ENCODE measurements around the gene SLC12A6. TPM values are rescaled to one million over a fixed set of nuclear protein-coding genes. Genes with fewer than 3 reads are reported as not detected.

The SLC12A6 gene
- polyA plus RNA-seq, 1 donor from 2014 or later, result 7.3 TPM

GRCh38 chr15:34373951-34374350 is 36.4 kb upstream of the SLC12A6 start:
- no peaks in the 10 kb centered on the region for H4K20me1 ChIP-seq (ENCODE audit: insufficient read depth)
- TF ChIP-seq, protein P1, sequence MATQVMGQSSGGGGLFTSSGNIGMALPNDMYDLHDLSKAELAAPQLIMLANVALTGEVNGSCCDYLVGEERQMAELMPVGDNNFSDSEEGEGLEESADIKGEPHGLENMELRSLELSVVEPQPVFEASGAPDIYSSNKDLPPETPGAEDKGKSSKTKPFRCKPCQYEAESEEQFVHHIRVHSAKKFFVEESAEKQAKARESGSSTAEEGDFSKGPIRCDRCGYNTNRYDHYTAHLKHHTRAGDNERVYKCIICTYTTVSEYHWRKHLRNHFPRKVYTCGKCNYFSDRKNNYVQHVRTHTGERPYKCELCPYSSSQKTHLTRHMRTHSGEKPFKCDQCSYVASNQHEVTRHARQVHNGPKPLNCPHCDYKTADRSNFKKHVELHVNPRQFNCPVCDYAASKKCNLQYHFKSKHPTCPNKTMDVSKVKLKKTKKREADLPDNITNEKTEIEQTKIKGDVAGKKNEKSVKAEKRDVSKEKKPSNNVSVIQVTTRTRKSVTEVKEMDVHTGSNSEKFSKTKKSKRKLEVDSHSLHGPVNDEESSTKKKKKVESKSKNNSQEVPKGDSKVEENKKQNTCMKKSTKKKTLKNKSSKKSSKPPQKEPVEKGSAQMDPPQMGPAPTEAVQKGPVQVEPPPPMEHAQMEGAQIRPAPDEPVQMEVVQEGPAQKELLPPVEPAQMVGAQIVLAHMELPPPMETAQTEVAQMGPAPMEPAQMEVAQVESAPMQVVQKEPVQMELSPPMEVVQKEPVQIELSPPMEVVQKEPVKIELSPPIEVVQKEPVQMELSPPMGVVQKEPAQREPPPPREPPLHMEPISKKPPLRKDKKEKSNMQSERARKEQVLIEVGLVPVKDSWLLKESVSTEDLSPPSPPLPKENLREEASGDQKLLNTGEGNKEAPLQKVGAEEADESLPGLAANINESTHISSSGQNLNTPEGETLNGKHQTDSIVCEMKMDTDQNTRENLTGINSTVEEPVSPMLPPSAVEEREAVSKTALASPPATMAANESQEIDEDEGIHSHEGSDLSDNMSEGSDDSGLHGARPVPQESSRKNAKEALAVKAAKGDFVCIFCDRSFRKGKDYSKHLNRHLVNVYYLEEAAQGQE (IDR thresholded peaks at IDR 0.05; ENCODE audit: borderline replicate concordance), result no peak
- TF ChIP-seq TAF1 (IDR thresholded peaks at IDR 0.05; ENCODE audit: low read depth), result no peak
- TF ChIP-seq EZH2 (IDR thresholded peaks at IDR 0.05; ENCODE audit: borderline replicate concordance, insufficient read depth, low read length, poor library complexity, severe bottlenecking), result no peak
- no peak for TF ChIP-seq MXI1 (conservative IDR thresholded peaks at IDR 0.05; ENCODE audit: poor library complexity, severe bottlenecking)
- TF ChIP-seq EP300 (conservative IDR thresholded peaks at IDR 0.05; ENCODE audit: poor library complexity, severe bottlenecking), result no peak
- no peak for TF ChIP-seq SMC3 (conservative IDR thresholded peaks at IDR 0.05; ENCODE audit: poor library complexity)
- no peak for TF ChIP-seq RAD21 (conservative IDR thresholded peaks at IDR 0.05)
- TF ChIP-seq POLR2AphosphoS5 (IDR thresholded peaks at IDR 0.05), result no peak
- no peak for TF ChIP-seq CTCF (IDR thresholded peaks at IDR 0.05; ENCODE audit: poor library complexity, severe bottlenecking)
- H3K27me3 ChIP-seq (ENCODE audit: insufficient read depth, low read depth, low read length), result no peaks in the 10 kb centered on the region
- H3K4me3 ChIP-seq (ENCODE audit: low read length), result no peak overlapping the region
- H3K9me3 ChIP-seq (ENCODE audit: low read length), result no peaks in the 10 kb centered on the region
- H3K79me2 ChIP-seq (replicated peaks; ENCODE audit: insufficient read depth, low read length), result no peaks in the 10 kb centered on the region
- H3K27ac ChIP-seq (ENCODE audit: low read length), result no peak overlapping the region
- no peak overlapping the region for H3K4me2 ChIP-seq (ENCODE audit: low read length)
- no peak overlapping the region for H3K9ac ChIP-seq (ENCODE audit: low read length)
- H2AFZ ChIP-seq (ENCODE audit: low read depth, low read length), result no peak overlapping the region
- H3K9me2 ChIP-seq (ENCODE audit: insufficient read depth, low read length), result no peaks in the 10 kb centered on the region
- H3F3A ChIP-seq (ENCODE audit: insufficient read depth, low read length, poor library complexity, severe bottlenecking), result no peaks in the 10 kb centered on the region
- no peaks in the 10 kb centered on the region for H3K36me3 ChIP-seq (ENCODE audit: insufficient read depth, low read length)

DNA sequence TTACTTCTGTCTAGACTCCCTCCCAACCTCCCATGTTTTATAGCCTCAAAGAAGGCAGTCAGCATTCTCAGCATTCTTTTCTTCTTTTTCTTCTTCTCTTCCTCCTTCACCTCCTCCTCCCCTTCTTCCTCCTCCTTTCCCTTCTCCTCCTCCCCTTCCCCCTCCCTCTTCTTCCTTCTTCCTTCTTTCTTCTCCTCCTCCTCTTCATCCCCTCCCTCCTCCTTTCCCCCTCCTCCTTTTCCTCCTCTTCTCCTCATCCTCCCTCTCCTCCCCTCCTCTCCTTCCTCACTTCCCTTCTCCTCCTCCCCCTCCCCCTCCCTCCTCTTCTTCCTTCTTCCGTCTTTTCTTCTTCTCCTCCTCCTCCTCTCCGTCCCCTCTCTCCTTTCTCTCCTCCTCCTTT is 33.1 kb upstream of the SLC12A6 start:
- no peak overlapping the region for H3K9ac ChIP-seq (ENCODE audit: low read length)
- H3F3A ChIP-seq (ENCODE audit: insufficient read depth, low read length, poor library complexity, severe bottlenecking), result peaks cover 7% of the 10 kb centered on the region
- H3K36me3 ChIP-seq (ENCODE audit: insufficient read depth, low read length), result no peaks in the 10 kb centered on the region
- no peaks in the 10 kb centered on the region for H3K9me3 ChIP-seq (ENCODE audit: low read length)
- no peaks in the 10 kb centered on the region for H3K27me3 ChIP-seq (ENCODE audit: insufficient read depth, low read depth, low read length)
- no peaks in the 10 kb centered on the region for H3K9me2 ChIP-seq (ENCODE audit: insufficient read depth, low read length)
- H3K4me3 ChIP-seq (ENCODE audit: low read length), result no peak overlapping the region
- no peak for TF ChIP-seq EP300 (conservative IDR thresholded peaks at IDR 0.05; ENCODE audit: poor library complexity, severe bottlenecking)
- no peak for TF ChIP-seq POLR2AphosphoS5 (IDR thresholded peaks at IDR 0.05)
- TF ChIP-seq, protein P1 (IDR thresholded peaks at IDR 0.05; ENCODE audit: borderline replicate concordance), result no peak
- no peak for TF ChIP-seq MXI1 (conservative IDR thresholded peaks at IDR 0.05; ENCODE audit: poor library complexity, severe bottlenecking)
- TF ChIP-seq TAF1 (IDR thresholded peaks at IDR 0.05; ENCODE audit: low read depth), result no peak
- TF ChIP-seq EZH2 (IDR thresholded peaks at IDR 0.05; ENCODE audit: borderline replicate concordance, insufficient read depth, low read length, poor library complexity, severe bottlenecking), result no peak
- no peak for TF ChIP-seq RAD21 (conservative IDR thresholded peaks at IDR 0.05)
- TF ChIP-seq CTCF (IDR thresholded peaks at IDR 0.05; ENCODE audit: poor library complexity, severe bottlenecking), result no peak
- no peak for TF ChIP-seq SMC3 (conservative IDR thresholded peaks at IDR 0.05; ENCODE audit: poor library complexity)
- no peak overlapping the region for H3K4me2 ChIP-seq (ENCODE audit: low read length)
- H3K79me2 ChIP-seq (replicated peaks; ENCODE audit: insufficient read depth, low read length), result peaks cover under 1% of the 10 kb centered on the region
- H4K20me1 ChIP-seq (ENCODE audit: insufficient read depth), result no peaks in the 10 kb centered on the region
- H2AFZ ChIP-seq (ENCODE audit: low read depth, low read length), result no peak overlapping the region
- H3K27ac ChIP-seq (ENCODE audit: low read length), result no peak overlapping the region

Measured in neural cell (in vitro differentiated cells).